ENCODE measurements around the gene FHL2.

DNA sequence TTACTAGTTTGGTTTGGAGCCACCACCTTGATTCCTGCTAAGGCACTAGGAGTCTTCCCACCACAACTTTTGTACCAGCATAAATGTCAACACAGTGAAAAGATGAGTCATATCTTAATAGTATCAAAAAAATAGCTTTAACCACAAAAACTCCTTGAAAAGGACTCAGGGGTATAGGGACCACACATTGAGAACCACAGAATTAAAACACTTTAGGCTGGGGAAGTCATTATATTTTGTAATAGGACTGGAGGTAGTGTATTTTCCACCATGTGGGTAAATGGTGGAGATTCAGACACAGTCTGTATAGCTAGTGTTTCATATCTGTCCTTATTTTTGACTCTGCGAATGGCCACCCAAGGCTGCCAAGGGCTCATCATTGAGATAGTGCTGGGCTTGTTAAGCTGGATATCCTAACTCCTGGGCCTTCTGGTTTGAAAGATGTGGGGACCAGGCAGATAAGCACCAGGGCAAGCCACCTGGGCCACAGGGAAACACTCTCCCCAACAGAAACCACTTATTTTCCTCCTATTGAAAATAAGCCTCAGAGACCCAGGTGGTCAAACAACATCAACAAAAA, 19.1 kb upstream of the FHL2 start:
- no peak for TF ChIP-seq POLR2A (IDR thresholded peaks at IDR 0.05)
- TF ChIP-seq, protein P1, sequence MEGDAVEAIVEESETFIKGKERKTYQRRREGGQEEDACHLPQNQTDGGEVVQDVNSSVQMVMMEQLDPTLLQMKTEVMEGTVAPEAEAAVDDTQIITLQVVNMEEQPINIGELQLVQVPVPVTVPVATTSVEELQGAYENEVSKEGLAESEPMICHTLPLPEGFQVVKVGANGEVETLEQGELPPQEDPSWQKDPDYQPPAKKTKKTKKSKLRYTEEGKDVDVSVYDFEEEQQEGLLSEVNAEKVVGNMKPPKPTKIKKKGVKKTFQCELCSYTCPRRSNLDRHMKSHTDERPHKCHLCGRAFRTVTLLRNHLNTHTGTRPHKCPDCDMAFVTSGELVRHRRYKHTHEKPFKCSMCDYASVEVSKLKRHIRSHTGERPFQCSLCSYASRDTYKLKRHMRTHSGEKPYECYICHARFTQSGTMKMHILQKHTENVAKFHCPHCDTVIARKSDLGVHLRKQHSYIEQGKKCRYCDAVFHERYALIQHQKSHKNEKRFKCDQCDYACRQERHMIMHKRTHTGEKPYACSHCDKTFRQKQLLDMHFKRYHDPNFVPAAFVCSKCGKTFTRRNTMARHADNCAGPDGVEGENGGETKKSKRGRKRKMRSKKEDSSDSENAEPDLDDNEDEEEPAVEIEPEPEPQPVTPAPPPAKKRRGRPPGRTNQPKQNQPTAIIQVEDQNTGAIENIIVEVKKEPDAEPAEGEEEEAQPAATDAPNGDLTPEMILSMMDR (IDR thresholded peaks at IDR 0.05) = no peak
